GM19467 (cell line): ENCODE results near the gene ANGPTL2.

Source experiments
- ATAC-seq: cut with Tn5 transposase; IDR thresholded peaks from one replicate; pipeline ENCODE4 v1.9.1; 2021; ENCODE audit warnings: mild to moderate bottlenecking, moderate library complexity; ENCODE audit not compliant: unreplicated experiment

ANGPTL2 gene

GRCh38 chr9:127079446-127080140 is 42.8 kb downstream of the ANGPTL2 start:
- ATAC-seq, result no peak

DNA sequence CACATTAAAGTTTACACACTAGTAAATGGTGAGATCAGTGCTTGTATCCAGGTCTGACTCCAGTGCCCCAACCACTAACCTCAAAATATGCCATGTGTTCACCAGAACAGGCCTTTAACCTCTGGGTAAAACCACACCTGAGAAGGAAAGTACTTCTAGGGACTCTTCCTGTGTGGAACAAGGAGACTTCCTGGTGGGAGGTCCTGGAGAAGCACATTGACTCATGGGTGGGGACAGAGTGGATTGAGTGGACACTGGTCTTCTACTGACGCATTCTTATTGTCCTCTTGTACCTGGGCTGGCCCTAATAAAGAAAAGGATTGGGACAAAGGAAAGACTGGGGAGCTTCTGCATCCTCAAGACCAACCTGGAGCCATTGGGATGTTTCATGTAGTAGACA is 43.4 kb downstream of the ANGPTL2 start:
- ATAC-seq, result no peak

DNA sequence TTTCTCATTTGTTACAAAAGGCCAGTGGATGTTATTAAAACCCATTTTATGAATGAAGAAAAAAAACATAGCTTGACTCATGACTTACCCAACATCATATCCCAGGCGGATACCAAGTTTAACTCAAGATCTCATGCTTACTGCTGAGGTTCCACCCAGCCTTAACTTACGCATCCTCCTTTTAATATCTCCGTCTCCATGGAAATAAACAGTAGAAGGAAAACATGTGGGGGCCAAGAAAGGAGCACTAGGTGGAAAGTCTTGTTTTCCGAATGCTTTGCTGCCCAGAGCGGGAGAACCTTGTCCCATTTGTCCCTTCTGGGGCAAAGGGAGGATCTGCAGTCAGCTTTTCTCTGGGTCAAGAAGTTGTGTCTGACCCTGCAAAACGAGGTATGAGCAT is 44.1 kb downstream of the ANGPTL2 start:
- no peak for ATAC-seq

GRCh38 chr9:127077644-127077946 is 44.8 kb downstream of the ANGPTL2 start:
- no peak for ATAC-seq

- ATAC-seq, result no peak
Observed at GRCh38 chr9:127076860-127077643, 45.4 kb downstream of the ANGPTL2 start.

GRCh38 chr9:127075624-127076372 is 46.6 kb downstream of the ANGPTL2 start:
- no peak for ATAC-seq

GRCh38 chr9:127074561-127075548 is 47.6 kb downstream of the ANGPTL2 start:
- no peak for ATAC-seq

DNA sequence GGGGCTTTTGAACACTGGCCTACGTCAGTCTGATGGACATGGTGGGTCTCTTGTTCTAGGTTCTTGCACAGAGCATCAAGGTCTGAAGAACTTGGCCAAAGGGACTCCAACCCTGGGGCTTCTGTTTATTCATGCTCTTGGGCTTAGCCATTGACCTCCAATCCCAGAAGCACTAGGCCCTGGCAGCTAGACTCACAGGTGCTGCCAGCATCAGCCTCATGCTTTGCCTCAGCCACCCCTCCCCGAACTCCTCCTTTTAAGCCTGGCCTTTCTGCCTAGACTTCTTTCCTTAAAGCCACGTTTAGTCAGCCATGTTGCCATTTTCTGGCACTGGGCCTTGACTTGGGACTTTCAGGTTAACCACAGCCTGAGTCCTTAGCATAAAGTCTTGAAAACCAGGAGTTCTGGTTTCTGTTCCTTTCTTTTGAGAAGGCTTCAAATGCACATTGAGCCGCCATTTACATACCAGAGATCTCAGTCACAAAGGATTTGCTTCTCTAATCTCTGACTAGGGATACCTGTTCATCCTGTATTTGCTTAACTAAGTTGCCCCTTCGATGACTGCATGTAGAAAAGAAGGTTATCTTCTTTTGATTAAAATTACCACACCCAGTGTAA is 54.7 kb downstream of the ANGPTL2 start:
- ATAC-seq, result no peak

- ATAC-seq, result no peak
Observed at GRCh38 chr9:127066851-127067136, 55.6 kb downstream of the ANGPTL2 start.

- no peak for ATAC-seq
Observed at GRCh38 chr9:127066060-127066850, 56.2 kb downstream of the ANGPTL2 start.

GRCh38 chr9:127065592-127065991 is 56.8 kb downstream of the ANGPTL2 start:
- no peak for ATAC-seq

- ATAC-seq, result no peak
Observed at GRCh38 chr9:127064335-127064734, 58.1 kb downstream of the ANGPTL2 start.

DNA sequence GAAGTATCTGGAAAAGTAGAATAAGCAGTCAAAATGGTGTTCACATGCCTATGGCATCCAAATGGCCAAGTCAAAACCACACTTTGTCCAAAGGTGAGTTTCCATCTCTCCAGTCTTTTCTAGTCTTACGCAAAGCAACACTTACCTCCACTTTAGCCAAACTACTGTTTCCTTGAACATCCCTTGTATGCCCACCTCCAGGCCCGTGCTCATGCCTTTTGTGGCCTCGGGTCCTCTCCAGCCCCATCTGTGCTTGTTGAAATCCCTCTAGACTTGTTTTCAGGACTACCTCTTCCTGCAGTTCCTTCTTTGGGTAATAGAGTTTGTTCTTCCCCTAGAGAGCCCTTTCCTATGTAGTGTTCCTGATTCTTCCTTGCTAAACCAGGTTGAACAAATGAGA is 61.0 kb downstream of the ANGPTL2 start:
- no peak for ATAC-seq

DNA sequence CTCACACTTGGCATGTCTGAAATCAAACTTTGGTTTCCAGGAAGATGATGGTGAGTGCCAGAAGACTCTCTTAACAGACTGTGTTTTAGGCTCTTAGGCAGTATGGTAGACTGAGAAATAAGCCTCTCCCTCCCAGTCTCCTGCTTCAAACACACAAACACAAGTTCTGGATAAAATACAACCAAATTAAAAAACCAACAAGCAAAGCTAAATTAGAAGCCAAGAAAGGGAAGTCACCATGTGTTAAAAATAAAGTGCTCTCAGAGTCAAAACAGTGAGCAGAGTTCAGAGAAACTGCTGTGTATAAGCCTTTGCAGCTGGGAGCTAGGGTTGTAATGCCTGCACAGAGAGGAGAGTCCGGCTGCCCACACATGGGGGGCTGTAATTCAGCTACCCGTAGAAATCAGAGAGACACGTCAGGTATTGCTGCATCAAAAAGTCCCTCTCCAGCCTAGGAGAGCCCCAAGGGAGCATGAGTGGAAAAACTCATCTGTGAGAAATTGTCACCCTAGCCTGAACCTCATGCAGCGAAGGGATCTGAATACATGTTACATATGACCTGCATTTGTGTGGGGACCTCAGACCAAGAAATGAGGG is 62.6 kb downstream of the ANGPTL2 start:
- no peak for ATAC-seq

- ATAC-seq, result no peak
Observed at GRCh38 chr9:127059030-127059429, 63.4 kb downstream of the ANGPTL2 start.

GRCh38 chr9:127058645-127059021 is 63.8 kb downstream of the ANGPTL2 start:
- no peak for ATAC-seq

GRCh38 chr9:127058011-127058644 is 64.3 kb downstream of the ANGPTL2 start:
- ATAC-seq, result no peak

- no peak for ATAC-seq
Observed at GRCh38 chr9:127056446-127056845, 66.0 kb downstream of the ANGPTL2 start.
